Osteoblast (primary cell): Measurements from ENCODE around the gene CASD1. TPM values are rescaled to one million over a fixed set of nuclear protein-coding genes. Genes with fewer than 3 reads are reported as not detected.

Experiments
- DNase-seq: peaks from one replicate; pipeline ENCODE4 v3.0.0; 2011; ENCODE audit warnings: low spot score, mixed read lengths; ENCODE audit not compliant: insufficient read length; ENCODE audit errors: missing footprints
- H2AFZ ChIP-seq: 2 replicates; pipeline ENCODE4 v1.6.0; 2011; ENCODE audit warnings: mild to moderate bottlenecking, low read length
- H3K27ac ChIP-seq: 2 replicates; pipeline ENCODE4 v1.5.1; 2011; ENCODE audit warnings: mild to moderate bottlenecking, low read depth, low read length, moderate library complexity
- H3K27me3 ChIP-seq: 2 replicates; pipeline ENCODE4 v1.6.0; 2012; ENCODE audit warnings: mild to moderate bottlenecking, control low read depth, inconsistent platforms, low read length, moderate library complexity; ENCODE audit not compliant: insufficient read depth
- H3K36me3 ChIP-seq: 2 replicates; pipeline ENCODE4 v1.5.1; 2011; ENCODE audit warnings: mild to moderate bottlenecking, low read length, control low read depth, moderate library complexity; ENCODE audit not compliant: insufficient read depth
- H3K4me1 ChIP-seq: 2 replicates; pipeline ENCODE4 v1.5.1; 2011; ENCODE audit warnings: mild to moderate bottlenecking, low read length, control low read depth, moderate library complexity; ENCODE audit not compliant: insufficient read depth
- H3K4me2 ChIP-seq: 2 replicates; pipeline ENCODE4 v1.6.0; 2011; ENCODE audit warnings: mild to moderate bottlenecking, low read length; ENCODE audit not compliant: insufficient read depth
- H3K4me3 ChIP-seq: fragments of 200-600 bp; sonication (generic); 3 replicates; pipeline ENCODE4 v1.5.1; 2012; ENCODE audit warnings: mild to moderate bottlenecking, low read length, inconsistent platforms; ENCODE audit not compliant: insufficient read depth
- H3K79me2 ChIP-seq: 2 replicates; pipeline ENCODE4 v1.6.0; 2012; ENCODE audit warnings: mild to moderate bottlenecking, low read length, control low read depth, inconsistent platforms; ENCODE audit not compliant: insufficient read depth
- H3K9me3 ChIP-seq: 2 replicates; pipeline ENCODE4 v1.5.1; 2011; ENCODE audit warnings: low read depth, low read length, control low read depth
- H4K20me1 ChIP-seq: 2 replicates; pipeline ENCODE4 v1.6.0; 2012; ENCODE audit warnings: mild to moderate bottlenecking, low read length, control low read depth; ENCODE audit not compliant: insufficient read depth
- CTCF ChIP-seq: IDR thresholded peaks from 2 replicates; pipeline ENCODE4 v1.5.1; 2011; ENCODE audit warnings: mild to moderate bottlenecking, low read depth, low read length, moderate library complexity; ENCODE audit errors: extremely low read depth
- total RNA-seq: library from RNA; depleted of rRNA; stranded (reverse); fragments of >200 nt; gene quantifications from 2 replicates; pipeline ENCODE4 v1.2.3, GENCODE V29; 2012

CASD1 gene
- total RNA-seq, 1 donor: 20.6 TPM

- Histone ChIP-seq H3K4me1 (peaks cover 12% of the 10 kb centered on the region), H4K20me1 (no peaks in the 10 kb centered on the region), H3K4me3 (no peak overlapping the region), H3K4me2 (no peak overlapping the region), H3K36me3 (no peaks in the 10 kb centered on the region), H3K27me3 (peaks cover 3% of the 10 kb centered on the region), H3K9me3 (no peaks in the 10 kb centered on the region), H2AFZ (no peak overlapping the region), H3K27ac (no peak overlapping the region), H3K79me2 (peaks cover 26% of the 10 kb centered on the region)
- DNase-seq: no peak
- TF ChIP-seq CTCF: no peak
Observed at GRCh38 chr7:94507962-94508361, 1.6 kb upstream of the CASD1 start.

GRCh38 chr7:94509887-94510581 is 425 bp downstream of the CASD1 start:
- no peaks in the 10 kb centered on the region for H3K36me3 ChIP-seq
- DNase-seq: peak; percentile 98
- peak; percentile 17 for TF ChIP-seq CTCF
- peaks cover 15% of the 10 kb centered on the region for H3K4me1 ChIP-seq
- no peaks in the 10 kb centered on the region for H3K27me3 ChIP-seq
- H3K4me2 ChIP-seq: peak overlapping the region; percentile 94
- peak overlapping the region; percentile 93 for H2AFZ ChIP-seq
- peak overlapping the region; percentile 91 for H3K4me3 ChIP-seq
- H3K79me2 ChIP-seq: peaks cover 35% of the 10 kb centered on the region
- H3K27ac ChIP-seq: peak overlapping the region; percentile 73
- H4K20me1 ChIP-seq: peaks cover 6% of the 10 kb centered on the region
- H3K9me3 ChIP-seq: no peaks in the 10 kb centered on the region

- peaks cover 15% of the 10 kb centered on the region for H3K4me1 ChIP-seq
- H3K79me2 ChIP-seq: peaks cover 41% of the 10 kb centered on the region
- peak; percentile 87 for DNase-seq
- peak overlapping the region; percentile 94 for H3K4me2 ChIP-seq
- no peaks in the 10 kb centered on the region for H3K27me3 ChIP-seq
- peaks cover 6% of the 10 kb centered on the region for H4K20me1 ChIP-seq
- H3K4me3 ChIP-seq: peak overlapping the region; percentile 91
- H2AFZ ChIP-seq: peak overlapping the region; percentile 93
- H3K27ac ChIP-seq: peak overlapping the region; percentile 73
- H3K36me3 ChIP-seq: no peaks in the 10 kb centered on the region
- TF ChIP-seq CTCF: no peak
- H3K9me3 ChIP-seq: no peaks in the 10 kb centered on the region
Observed at GRCh38 chr7:94510582-94511496, 1.2 kb downstream of the CASD1 start.

- Histone ChIP-seq H3K4me3 (no peak overlapping the region), H2AFZ (no peak overlapping the region)
Observed at GRCh38 chr7:94511718-94512117, 2.1 kb downstream of the CASD1 start.

More at GRCh38 chr7:94511718-94512117, 2.1 kb downstream of the CASD1 start:
- Histone ChIP-seq H3K9me3 (no peaks in the 10 kb centered on the region), H4K20me1 (peaks cover 6% of the 10 kb centered on the region), H3K27me3 (no peaks in the 10 kb centered on the region), H3K4me1 (peaks cover 15% of the 10 kb centered on the region), H3K36me3 (no peaks in the 10 kb centered on the region), H3K4me2 (no peak overlapping the region), H3K27ac (no peak overlapping the region), H3K79me2 (peaks cover 45% of the 10 kb centered on the region)
- TF ChIP-seq CTCF: no peak
- no peak for DNase-seq
